D721Med (cell line): ENCODE results near the gene BACE1.

ENCODE experiments used
- DNase-seq: peaks from one replicate; pipeline ENCODE4 v3.0.0; 2011; ENCODE audit warnings: low spot score; ENCODE audit not compliant: insufficient read length
- FAIRE-seq: peaks from 2 replicates; lab custom pipeline; 2011; peaks lifted over from hg19 to GRCh38; lab: Jason Lieb, UNC
- CTCF ChIP-seq: IDR thresholded peaks from 2 replicates; pipeline ENCODE4 v1.5.1; 2012; ENCODE audit warnings: mild to moderate bottlenecking, control low read depth; ENCODE audit not compliant: insufficient read depth; ENCODE audit errors: missing control alignments

The BACE1 gene

DNA sequence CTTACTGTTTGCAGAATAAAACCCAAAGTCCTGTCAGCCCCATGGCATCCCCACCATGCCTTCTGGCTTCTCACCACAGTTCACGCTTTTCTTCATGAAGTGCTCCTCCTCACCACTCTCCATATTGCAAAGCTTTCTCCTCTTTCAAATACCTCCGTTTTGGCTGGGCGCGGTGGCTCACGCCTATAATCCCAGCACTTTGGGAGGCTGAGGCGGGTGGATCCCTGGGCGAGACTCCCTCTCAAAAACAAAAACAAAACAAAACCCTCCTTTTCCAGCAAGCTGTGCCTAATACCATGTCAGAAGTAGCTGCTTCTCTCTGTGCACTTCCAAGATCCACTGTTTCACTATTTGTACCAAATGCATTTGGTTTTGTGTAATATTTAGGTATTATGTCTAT is 6.7 kb downstream of the BACE1 start:
- FAIRE-seq (no peak), DNase-seq (no peak)
- TF ChIP-seq CTCF: no peak

DNA sequence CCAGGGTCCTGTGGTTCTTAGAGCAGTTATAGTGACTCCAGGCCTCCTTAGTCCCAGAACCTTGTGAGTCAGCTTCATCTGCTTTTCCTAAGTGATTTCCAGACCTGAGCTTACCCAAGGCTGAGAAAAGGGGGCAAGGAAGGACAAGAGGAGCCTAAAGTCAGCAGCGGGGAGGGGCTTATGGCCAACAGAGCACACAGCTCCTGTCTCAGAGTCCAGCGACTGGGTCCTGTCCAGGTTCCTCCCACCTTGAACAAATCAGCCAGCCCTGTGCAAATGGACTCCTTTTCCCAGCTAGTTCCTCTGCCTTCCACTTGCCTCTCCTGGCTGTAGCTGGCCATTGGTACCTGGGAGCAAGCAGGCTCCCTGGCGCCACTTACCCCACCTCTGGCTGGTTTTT is 10.9 kb downstream of the BACE1 start:
- FAIRE-seq (no peak), DNase-seq (no peak)
- no peak for TF ChIP-seq CTCF

DNA sequence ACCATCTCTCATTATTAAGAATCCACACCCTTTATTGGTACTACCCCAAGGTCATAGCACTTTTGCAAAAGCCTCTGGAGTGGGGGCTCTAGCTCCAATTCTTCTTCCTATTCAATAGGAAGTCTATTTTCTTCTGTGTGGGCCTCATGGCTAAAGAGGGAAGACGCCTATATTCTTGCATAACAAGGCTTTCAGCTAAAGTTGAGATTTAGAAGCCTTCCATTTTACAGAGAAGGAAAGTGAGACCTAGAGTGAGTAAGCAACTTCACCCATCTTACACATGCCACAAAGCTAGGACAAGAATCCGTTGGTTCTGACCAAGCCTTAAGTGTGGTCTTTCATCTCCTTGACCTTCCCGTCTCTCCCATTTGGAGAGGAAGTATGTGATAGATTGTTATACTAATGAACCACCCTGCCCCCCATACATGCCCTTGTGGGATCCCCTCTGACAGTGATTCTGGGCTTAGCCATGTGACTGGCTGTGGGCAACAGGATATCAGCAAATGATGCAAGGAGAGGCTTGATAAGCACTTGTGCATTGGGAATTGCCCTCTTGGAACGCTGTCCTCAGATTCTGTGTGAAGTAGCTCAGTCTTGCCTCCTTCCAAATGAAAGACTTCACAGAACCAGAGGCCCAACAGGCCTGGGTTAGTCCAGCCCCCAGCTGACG is 12.3 kb downstream of the BACE1 start:
- DNase-seq (no peak), FAIRE-seq (no peak)
- no peak for TF ChIP-seq CTCF

GRCh38 chr11:117303101-117303500 is 13.0 kb downstream of the BACE1 start:
- no peak for DNase-seq
- no peak for TF ChIP-seq CTCF
- FAIRE-seq: no peak

DNA sequence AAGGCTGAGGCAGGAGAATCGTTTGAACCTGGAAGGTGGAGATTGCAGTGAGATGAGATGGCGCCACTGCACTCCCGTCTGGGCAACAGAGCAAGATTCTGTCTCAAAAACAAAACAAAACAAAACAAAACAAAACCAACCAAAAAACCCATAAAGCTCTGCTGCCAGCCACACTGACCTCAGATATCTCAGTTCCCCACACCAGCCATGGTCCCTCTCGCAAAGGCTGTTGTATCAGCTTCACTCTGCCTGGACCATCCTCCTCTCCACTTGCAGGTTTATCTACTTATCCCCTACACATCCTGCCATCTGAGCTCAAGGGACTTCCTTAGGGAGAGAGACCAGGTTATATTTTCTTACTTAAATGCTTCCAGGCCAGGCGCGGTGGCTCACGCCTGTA is 13.8 kb downstream of the BACE1 start:
- TF ChIP-seq CTCF: no peak
- FAIRE-seq: no peak
- DNase-seq: no peak

GRCh38 chr11:117300773-117301172 is 15.3 kb downstream of the BACE1 start:
- TF ChIP-seq CTCF: no peak
- no peak for DNase-seq
- no peak for FAIRE-seq

DNA sequence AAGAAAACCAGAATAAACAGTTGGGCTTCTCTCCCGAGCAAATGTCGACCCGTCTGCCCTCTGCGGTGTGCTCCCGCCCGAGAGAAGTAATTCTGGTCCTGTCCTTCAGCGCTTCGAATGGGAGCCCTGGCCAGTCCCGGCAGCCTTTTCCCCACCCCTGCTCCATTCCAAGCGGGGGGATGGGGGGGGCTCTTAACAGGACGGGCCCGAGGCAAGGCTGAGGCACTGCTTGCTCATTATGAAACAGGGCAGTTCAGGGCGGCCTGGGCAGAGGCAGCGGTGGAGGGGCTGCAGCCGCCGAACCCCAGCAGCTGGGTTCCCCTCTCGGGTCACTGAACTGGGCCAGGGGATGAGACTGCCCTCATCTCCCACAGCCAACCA is 15.8 kb downstream of the BACE1 start:
- DNase-seq (no peak), FAIRE-seq (no peak)
- TF ChIP-seq CTCF: no peak
